Left lung (tissue), 10 donors: Measurements from ENCODE around the gene FCER2. TPM values are rescaled to one million over a fixed set of nuclear protein-coding genes. Genes with fewer than 3 reads are reported as not detected.
"Not testable (repeated sequence)": the region's sequence is repeated elsewhere in the genome, so short reads cannot be mapped to it uniquely, and the experiment has no call there.

ENCODE experiments used
- ATAC-seq: fragments of 200-7000 bp; cut with Tn5 transposase; one replicate; pipeline ENCODE4 v1.9.1; 2020; ENCODE audit warnings: moderate library complexity
- DNase-seq, 4 donors: peaks; one replicate each; pipeline ENCODE4 v3.0.0-alpha.2; 2013 to 2020
- H3K27ac ChIP-seq, 2 donors: fragments of 200-600 bp; sonication (generic) in 1 of 2; one replicate each; pipeline versions ENCODE4 v1.5.0 to v1.8.0; 2020 to 2021
- H3K27me3 ChIP-seq, 2 donors: fragments of 200-600 bp; sonication (generic) in 1 of 2; one replicate each; pipeline versions ENCODE4 v1.5.0 to v1.8.0; 2020 to 2021
- H3K36me3 ChIP-seq, 2 donors: fragments of 200-600 bp; sonication (generic) in 1 of 2; one replicate each; pipeline versions ENCODE4 v1.5.0 to v1.8.0; 2020 to 2021
- H3K4me1 ChIP-seq, 2 donors: fragments of 200-600 bp; one replicate each; pipeline ENCODE4 v1.8.0; 2021
- H3K4me3 ChIP-seq, 2 donors: fragments of 200-600 bp; sonication (generic) in 1 of 2; one replicate each; pipeline versions ENCODE4 v1.5.0 to v1.8.0; 2020 to 2021; ENCODE audit warnings: mild to moderate bottlenecking in 1 of 2
- H3K9me3 ChIP-seq, 2 donors: fragments of 200-600 bp; sonication (generic) in 1 of 2; one replicate each; pipeline versions ENCODE4 v1.5.0 to v1.8.0; 2020 to 2021
- intact Hi-C, 2 donors: fragments of 100-400 bp; cut with DNase I; formaldehyde crosslinking; loops; one replicate each; pipeline versions ENCODE4 v1.11.2 to v1.14.2; 2022
- polyA plus RNA-seq, 6 donors: library from polyadenylated mRNA; unstranded; fragments of 120-200 nt; gene quantifications; one replicate each; pipeline ENCODE4 v1.2.1, GENCODE V29; 2013; ENCODE audit not compliant: insufficient read length in 6 of 6
- total RNA-seq, 2 donors: library from RNA; stranded (reverse); fragmentation: NEBNext Ultra II Directional; extraction: Animal tissue kit (Norgen Biotek cat#: 25700); gene quantifications; one replicate each; pipeline ENCODE4 v1.2.1, GENCODE V29; 2021
- TF ChIP-seq, protein P1 (sequence below), 2 donors: fragments of 200-600 bp; sonication (generic) in 1 of 2; IDR thresholded peaks; one replicate each; pipeline versions ENCODE4 v1.5.0 to v1.8.0; 2021; ENCODE audit warnings: antibody characterized with exemption in 2 of 2
- donor health status: DM: no; HTN: yes; CAD: no.
- donor health status: DM: no; HTN: no; CAD: no.

The FCER2 gene
- total and polyA plus RNA-seq, 8 donors, result 0.27 to 0.73 (median 0.54) TPM

DNA sequence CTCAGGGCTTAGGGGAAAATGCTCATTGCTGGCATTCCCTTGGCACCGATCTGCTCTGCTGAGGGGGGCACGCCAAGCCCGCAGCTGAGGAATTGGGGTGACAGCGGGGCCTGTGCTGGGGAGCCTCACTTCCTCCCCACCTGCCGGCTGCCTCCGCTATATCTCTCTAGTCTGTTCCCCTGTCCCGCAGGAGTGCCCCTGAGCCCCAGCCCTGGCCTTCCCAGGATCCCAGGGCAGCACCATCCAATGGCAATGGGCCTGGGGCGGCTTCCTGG is 55.6 kb downstream of the FCER2 start:
- Histone ChIP-seq H3K27me3 (peaks cover 0 to 6% of the 10 kb centered on the region in 2 donors), H3K9me3 (no peaks in the 10 kb centered on the region), H3K36me3 (peaks cover 0 to 55% of the 10 kb centered on the region in 2 donors), H3K27ac (peak overlapping the region in 1 of 2 donors; percentile 83), H3K4me1 (peaks cover 0 to 37% of the 10 kb centered on the region in 2 donors), H3K4me3 (peak overlapping the region in 1 of 2 donors; percentile 41)
- DNase-seq, result peak in 1 of 4 donors; percentile 77
- ATAC-seq, result no peak
- intact Hi-C loops, result no loop called here
- TF ChIP-seq, protein P1, sequence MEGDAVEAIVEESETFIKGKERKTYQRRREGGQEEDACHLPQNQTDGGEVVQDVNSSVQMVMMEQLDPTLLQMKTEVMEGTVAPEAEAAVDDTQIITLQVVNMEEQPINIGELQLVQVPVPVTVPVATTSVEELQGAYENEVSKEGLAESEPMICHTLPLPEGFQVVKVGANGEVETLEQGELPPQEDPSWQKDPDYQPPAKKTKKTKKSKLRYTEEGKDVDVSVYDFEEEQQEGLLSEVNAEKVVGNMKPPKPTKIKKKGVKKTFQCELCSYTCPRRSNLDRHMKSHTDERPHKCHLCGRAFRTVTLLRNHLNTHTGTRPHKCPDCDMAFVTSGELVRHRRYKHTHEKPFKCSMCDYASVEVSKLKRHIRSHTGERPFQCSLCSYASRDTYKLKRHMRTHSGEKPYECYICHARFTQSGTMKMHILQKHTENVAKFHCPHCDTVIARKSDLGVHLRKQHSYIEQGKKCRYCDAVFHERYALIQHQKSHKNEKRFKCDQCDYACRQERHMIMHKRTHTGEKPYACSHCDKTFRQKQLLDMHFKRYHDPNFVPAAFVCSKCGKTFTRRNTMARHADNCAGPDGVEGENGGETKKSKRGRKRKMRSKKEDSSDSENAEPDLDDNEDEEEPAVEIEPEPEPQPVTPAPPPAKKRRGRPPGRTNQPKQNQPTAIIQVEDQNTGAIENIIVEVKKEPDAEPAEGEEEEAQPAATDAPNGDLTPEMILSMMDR (IDR thresholded peaks at IDR 0.05), result no peak

DNA sequence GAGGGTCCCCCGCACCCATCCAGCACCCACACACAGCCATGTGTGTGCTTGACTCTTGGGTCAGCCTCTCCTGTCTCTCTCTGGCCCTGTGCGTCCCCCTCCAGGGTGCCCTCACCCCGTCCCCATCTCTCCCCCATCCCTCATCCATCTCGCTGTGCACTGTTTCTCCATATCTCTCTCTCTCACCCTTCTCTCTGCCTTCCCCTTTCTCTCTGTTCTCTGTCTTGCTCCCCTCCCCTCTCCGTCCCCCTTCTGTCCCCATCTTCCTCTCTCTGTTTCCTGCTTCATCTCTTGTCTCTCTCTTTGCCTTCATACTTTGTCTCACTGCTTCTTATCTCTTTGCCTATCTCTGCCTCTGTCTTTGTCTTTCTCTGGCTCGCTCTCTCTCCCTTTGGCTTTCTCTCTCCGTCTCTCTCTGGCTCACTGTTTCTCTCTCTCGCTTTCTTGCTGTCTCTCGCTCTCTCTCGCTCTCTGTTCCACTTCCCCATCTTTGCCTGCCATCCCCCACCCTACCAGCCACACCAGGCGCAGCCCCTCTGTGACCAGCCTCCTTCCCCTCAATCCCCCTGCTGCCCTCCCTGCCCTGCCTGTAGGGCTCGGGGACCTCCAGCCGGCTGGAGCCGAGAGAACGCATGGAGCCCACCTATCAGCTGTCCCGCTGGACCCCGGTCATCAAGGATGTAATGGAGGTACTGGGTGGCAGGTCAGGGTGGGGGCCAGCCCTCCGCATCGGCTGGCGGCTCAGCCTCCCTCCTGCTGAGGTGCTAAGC is 56.1 kb downstream of the FCER2 start:
- ATAC-seq (no peak), DNase-seq (peak in 1 of 4 donors; percentile 70)
- peaks cover 0 to 57% of the 10 kb centered on the region in 2 donors for H3K36me3 ChIP-seq
- peak overlapping the region in 1 of 2 donors; percentile 83 for H3K27ac ChIP-seq
- peaks cover 0 to 6% of the 10 kb centered on the region in 2 donors for H3K27me3 ChIP-seq
- TF ChIP-seq, protein P1 (IDR thresholded peaks at IDR 0.05), result no peak
- peak overlapping the region in 1 of 2 donors; percentile 41 for H3K4me3 ChIP-seq
- intact Hi-C loops, result no loop called here
- H3K9me3 ChIP-seq, result no peaks in the 10 kb centered on the region
- peaks cover 0 to 36% of the 10 kb centered on the region in 2 donors for H3K4me1 ChIP-seq

DNA sequence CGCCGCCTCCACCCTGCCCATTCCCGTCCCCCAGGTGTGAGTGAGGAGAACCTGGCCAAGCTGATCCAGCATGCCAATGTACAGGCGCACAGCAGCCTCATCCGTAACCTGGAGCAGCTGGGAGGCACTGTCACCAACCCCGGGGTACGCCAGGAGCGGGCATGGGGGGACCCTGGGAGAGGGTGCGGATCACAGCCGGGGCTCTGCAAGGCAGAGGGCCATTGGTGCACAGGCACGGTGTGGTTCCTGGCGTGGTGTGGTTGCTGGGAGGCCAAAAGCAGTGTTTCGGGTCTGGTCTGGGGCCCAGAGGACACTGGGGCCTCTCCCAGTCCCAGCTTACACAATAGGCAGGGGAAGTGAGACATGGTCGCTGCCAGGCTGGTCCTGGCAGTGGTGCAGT is 56.8 kb downstream of the FCER2 start:
- ATAC-seq (peak; percentile 22), DNase-seq (peak in 1 of 4 donors; percentile 80)
- Histone ChIP-seq H3K4me1 (peaks cover 0 to 36% of the 10 kb centered on the region in 2 donors), H3K36me3 (peaks cover 0 to 64% of the 10 kb centered on the region in 2 donors), H3K27ac (peak overlapping the region in 1 of 2 donors; percentile 83), H3K27me3 (peaks cover 0 to 6% of the 10 kb centered on the region in 2 donors), H3K4me3 (peak overlapping the region in 1 of 2 donors; percentile 41), H3K9me3 (no peaks in the 10 kb centered on the region)
- intact Hi-C loops, result no loop called here
- TF ChIP-seq, protein P1 (IDR thresholded peaks at IDR 0.05), result no peak

DNA sequence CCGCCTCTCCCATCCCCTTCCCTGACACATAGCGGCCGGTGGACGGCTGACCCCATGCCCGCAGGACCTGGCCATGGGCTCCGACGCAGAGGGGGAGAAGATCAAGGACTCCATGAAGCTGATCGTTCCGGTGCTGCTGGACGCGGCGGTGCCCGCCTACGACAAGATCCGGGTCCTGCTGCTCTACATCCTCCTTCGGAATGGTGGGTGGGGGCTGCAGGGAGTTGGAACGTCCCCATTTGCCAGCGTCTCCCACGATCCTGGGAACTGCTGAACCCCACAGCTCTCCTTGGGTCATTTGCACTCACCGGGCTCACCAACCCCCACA is 57.4 kb downstream of the FCER2 start:
- Histone ChIP-seq H3K36me3 (peaks cover 0 to 64% of the 10 kb centered on the region in 2 donors), H3K4me3 (no peak overlapping the region), H3K27ac (peak overlapping the region in 1 of 2 donors; percentile 83), H3K4me1 (peaks cover 0 to 36% of the 10 kb centered on the region in 2 donors), H3K9me3 (no peaks in the 10 kb centered on the region), H3K27me3 (peaks cover 0 to 6% of the 10 kb centered on the region in 2 donors)
- TF ChIP-seq, protein P1 (IDR thresholded peaks at IDR 0.05), result no peak
- intact Hi-C loops, result no loop called here
- ATAC-seq (no peak), DNase-seq (peak in 1 of 4 donors; percentile 63)

DNA sequence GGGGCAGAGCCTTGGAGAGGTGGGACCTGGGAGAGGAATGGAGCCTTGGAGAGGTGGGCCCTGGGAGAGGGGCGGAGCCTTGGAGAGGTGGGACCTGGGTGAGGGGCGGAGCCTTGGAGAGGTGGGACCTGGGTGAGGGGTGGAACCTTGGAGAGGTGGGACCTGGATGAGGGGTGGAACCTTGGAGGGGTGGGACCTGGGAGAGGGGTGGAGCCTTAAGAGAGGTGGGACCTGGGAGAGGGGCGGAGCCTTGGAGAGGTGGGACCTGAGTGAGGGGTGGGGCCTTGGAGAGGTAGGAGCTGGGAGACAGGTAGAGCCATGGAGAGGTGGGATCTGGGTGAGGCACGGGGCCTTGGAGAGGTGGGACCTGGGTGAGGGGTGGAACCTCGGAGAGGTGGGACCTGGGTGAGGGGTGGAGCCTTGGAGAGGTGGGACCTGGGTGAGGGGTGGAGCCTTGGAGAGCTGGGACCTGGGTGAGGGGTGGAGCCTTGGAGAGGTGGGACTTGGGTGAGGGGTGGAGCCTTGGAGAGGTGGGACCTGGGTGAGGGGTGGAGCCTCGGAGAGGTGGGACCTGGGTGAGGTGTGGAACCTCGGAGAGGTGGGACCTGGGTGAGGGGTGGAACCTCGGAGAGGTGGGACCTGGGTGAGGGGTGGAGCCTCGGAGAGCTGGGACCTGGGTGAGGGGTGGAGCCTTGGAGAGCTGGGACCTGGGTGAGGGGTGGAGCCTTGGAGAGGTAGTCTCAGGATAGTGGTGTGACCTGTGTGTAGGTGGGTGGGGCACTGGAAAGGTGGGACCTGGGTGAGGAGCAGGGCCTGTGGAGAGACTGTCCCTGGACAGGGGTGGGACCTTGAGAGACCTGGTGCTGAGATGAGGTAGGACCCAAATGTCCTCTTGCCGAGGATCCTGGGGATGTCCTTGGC is 58.0 kb downstream of the FCER2 start:
- H3K27me3 ChIP-seq, intact Hi-C loops, H3K9me3 ChIP-seq, H3K4me3 ChIP-seq: not testable (repeated sequence)
- peak; percentile 22 for ATAC-seq
- peak in 1 of 4 donors; percentile 77 for DNase-seq
- Histone ChIP-seq H3K4me1 (peaks cover 0 to 42% of the 10 kb centered on the region in 2 donors), H3K36me3 (peaks cover 0 to 64% of the 10 kb centered on the region in 2 donors), H3K27ac (peak overlapping the region in 1 of 2 donors; percentile 83)
